Glutamatergic neuron (in vitro differentiated cells): Measurements from ENCODE around the gene ZFR2. TPM values are rescaled to one million over a fixed set of nuclear protein-coding genes. Genes with fewer than 3 reads are reported as not detected.

ENCODE experiments used
- DNase-seq: peaks from one replicate; pipeline ENCODE4 v3.0.0; 2022
- H3K27ac Mint-ChIP-seq: one replicate; pipeline ENCODE4 v1.8.0; 2020; ENCODE audit warnings: mild to moderate bottlenecking, mixed read lengths, inconsistent platforms; ENCODE audit not compliant: unreplicated experiment
- H3K27me3 Mint-ChIP-seq: one replicate; pipeline ENCODE4 v1.8.0; 2020; ENCODE audit warnings: mild to moderate bottlenecking, moderate library complexity, mixed read lengths, inconsistent platforms; ENCODE audit not compliant: unreplicated experiment
- H3K36me3 Mint-ChIP-seq: one replicate; pipeline ENCODE4 v1.8.0; 2020; ENCODE audit warnings: mild to moderate bottlenecking, mixed read lengths, inconsistent platforms; ENCODE audit not compliant: unreplicated experiment
- H3K4me1 Mint-ChIP-seq: one replicate; pipeline ENCODE4 v1.8.0; 2020; ENCODE audit warnings: mild to moderate bottlenecking, low read depth, mixed read lengths, inconsistent platforms; ENCODE audit not compliant: unreplicated experiment
- H3K4me3 Mint-ChIP-seq: one replicate; pipeline ENCODE4 v1.8.0; 2020; ENCODE audit warnings: mild to moderate bottlenecking, mixed read lengths, inconsistent platforms; ENCODE audit not compliant: unreplicated experiment
- H3K9me3 Mint-ChIP-seq: one replicate; pipeline ENCODE4 v1.8.0; 2020; ENCODE audit warnings: mild to moderate bottlenecking, moderate library complexity, mixed read lengths, inconsistent platforms; ENCODE audit not compliant: unreplicated experiment
- total RNA-seq: library from RNA; stranded (reverse); fragmentation: NEBNext Ultra II Directional; extraction: Animal tissue kit (Norgen Biotek cat#: 25700); gene quantifications from one replicate; pipeline ENCODE4 v1.2.1, GENCODE V29; 2021; ENCODE audit not compliant: unreplicated experiment
- TF ChIP-seq, protein P1 (sequence below): fragments of 200-600 bp; sonication (generic); IDR thresholded peaks from one replicate; pipeline ENCODE4 v1.5.0; 2021; ENCODE audit not compliant: partially characterized antibody, unreplicated experiment

Gene ZFR2
- total RNA-seq, 1 donor from 2014 or later, result 8.9 TPM

DNA sequence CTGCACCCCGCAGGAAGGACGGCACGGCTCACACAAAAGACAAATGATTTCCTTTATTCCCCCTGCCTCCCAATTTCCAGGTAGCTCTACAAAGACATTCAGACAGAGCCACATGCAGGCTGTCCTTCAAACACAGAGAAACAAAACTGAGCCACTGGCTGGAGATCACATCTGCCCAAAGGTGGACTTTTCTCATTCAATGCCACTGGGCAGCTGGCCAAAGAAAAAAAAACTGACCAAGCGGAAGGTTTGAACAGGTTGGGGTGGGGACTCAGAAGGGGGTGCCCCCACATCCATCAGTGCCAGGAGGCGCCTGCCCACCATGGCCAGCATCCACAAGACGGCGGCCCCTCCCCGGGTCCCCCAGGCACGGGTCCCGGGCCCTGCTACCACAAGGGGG is 64.9 kb downstream of the ZFR2 start:
- Mint-ChIP-seq H3K27me3 (peaks cover 6% of the 10 kb centered on the region), H3K27ac (no peak overlapping the region), H3K9me3 (peaks cover 8% of the 10 kb centered on the region), H3K4me3 (no peak overlapping the region), H3K36me3 (peaks cover 4% of the 10 kb centered on the region), H3K4me1 (peaks cover 2% of the 10 kb centered on the region)
- TF ChIP-seq, protein P1, sequence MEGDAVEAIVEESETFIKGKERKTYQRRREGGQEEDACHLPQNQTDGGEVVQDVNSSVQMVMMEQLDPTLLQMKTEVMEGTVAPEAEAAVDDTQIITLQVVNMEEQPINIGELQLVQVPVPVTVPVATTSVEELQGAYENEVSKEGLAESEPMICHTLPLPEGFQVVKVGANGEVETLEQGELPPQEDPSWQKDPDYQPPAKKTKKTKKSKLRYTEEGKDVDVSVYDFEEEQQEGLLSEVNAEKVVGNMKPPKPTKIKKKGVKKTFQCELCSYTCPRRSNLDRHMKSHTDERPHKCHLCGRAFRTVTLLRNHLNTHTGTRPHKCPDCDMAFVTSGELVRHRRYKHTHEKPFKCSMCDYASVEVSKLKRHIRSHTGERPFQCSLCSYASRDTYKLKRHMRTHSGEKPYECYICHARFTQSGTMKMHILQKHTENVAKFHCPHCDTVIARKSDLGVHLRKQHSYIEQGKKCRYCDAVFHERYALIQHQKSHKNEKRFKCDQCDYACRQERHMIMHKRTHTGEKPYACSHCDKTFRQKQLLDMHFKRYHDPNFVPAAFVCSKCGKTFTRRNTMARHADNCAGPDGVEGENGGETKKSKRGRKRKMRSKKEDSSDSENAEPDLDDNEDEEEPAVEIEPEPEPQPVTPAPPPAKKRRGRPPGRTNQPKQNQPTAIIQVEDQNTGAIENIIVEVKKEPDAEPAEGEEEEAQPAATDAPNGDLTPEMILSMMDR, result no peak
- no peak for DNase-seq

DNA sequence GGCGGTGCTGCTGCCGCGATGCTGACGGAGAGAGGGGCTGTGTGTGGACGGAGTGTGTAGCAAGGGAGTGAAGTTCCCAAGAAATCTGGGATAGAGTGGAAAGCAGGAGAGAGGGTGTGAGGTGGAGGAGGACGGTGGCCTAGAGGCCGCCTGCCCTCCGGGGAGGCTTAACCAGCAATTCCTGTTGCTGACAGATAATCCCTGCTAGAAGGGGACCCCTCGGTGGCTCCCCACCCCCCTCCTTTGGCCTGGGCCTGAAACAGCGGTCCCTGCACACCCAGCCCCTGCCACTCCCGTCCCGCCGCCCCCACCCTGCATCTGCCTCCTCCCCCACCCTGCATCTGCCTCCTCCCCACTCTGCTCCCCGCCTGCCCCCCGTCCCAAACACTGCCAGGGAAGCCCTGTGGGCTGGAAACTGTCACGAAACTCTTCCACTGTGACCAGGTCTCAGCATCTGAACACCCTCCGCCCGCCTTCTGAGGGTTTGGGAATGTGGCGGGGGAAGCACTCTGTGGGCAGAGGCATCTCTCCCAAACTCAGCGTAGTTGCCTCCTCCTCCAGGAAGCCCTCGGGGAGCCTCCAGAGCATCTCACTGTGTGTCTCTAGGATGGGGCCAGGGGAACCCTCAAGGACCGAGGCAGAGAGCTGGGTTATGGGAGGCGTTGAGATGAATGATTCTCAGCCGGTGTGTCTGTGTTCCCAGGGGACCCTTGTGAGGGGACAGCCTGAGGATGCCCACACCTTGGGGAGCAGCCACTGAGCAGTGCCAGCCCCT is 65.5 kb downstream of the ZFR2 start:
- no peak overlapping the region for H3K27ac Mint-ChIP-seq
- peaks cover 2% of the 10 kb centered on the region for H3K4me1 Mint-ChIP-seq
- no peak for DNase-seq
- TF ChIP-seq, protein P1, result no peak
- peaks cover 6% of the 10 kb centered on the region for H3K27me3 Mint-ChIP-seq
- H3K36me3 Mint-ChIP-seq, result peaks cover 4% of the 10 kb centered on the region
- no peak overlapping the region for H3K4me3 Mint-ChIP-seq
- H3K9me3 Mint-ChIP-seq, result peaks cover 6% of the 10 kb centered on the region

DNA sequence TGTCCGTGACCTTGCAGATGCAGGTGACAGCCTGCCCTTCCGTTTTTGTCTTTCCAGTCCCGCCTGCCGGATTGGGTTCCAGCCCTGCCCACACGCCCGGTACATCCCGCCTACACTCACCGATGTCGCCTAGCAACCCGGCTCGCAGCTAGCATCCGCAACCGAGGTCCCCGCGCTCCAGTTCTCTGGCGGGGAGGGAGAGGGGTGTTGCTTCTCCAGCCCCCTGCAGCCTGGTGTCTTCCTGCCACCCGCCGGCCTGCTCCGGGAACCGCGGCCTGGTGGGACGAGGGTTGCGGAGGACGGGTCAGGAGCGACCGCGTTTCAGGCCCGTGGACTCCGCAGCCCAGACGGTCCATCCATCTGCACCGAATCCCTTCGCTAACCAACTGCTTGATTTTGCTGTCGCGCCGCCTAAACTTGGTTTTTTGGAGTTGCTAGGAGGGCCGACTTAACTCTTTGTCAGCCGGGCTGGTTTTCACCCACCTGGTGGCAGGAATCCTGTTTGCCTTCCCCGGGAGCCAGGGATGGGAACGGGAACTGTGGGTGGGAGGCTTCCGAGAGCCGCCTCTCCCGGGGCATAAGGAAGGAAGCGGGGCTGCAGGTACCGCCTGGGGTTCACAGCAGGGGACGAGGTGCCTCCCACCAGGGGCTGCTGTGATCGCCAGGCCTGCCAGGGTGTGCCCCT is 67.3 kb downstream of the ZFR2 start:
- TF ChIP-seq, protein P1, result peak; percentile 32
- peak; percentile 70 for DNase-seq
- Mint-ChIP-seq H3K4me1 (peaks cover 2% of the 10 kb centered on the region), H3K9me3 (peaks cover 4% of the 10 kb centered on the region), H3K27me3 (peaks cover 6% of the 10 kb centered on the region), H3K4me3 (peak overlapping the region; percentile 67), H3K27ac (no peak overlapping the region), H3K36me3 (peaks cover 5% of the 10 kb centered on the region)

DNA sequence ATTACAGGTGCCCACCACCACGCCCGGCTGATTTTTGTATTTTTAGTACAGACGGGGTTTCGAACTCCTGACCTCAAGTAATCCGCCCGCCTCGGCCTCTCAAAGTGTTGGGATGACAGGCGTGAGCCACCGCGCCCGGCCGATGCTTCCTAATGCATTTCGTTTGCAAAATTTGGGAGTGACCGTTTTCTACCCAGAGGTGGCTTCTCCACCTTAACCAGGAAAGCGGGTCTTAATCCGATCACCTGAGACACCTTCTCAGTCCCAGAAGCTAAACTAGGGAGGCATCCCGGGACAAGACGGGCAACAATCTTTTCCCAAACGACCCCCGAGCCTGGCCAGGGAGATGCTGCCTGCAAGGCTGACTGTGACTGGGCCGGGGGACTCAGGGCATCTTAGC is 67.8 kb downstream of the ZFR2 start:
- Mint-ChIP-seq H3K27me3 (peaks cover 6% of the 10 kb centered on the region), H3K4me3 (peak overlapping the region; percentile 67), H3K9me3 (peaks cover 6% of the 10 kb centered on the region), H3K27ac (no peak overlapping the region), H3K36me3 (peaks cover 6% of the 10 kb centered on the region), H3K4me1 (peaks cover 2% of the 10 kb centered on the region)
- no peak for DNase-seq
- TF ChIP-seq, protein P1, result no peak

DNA sequence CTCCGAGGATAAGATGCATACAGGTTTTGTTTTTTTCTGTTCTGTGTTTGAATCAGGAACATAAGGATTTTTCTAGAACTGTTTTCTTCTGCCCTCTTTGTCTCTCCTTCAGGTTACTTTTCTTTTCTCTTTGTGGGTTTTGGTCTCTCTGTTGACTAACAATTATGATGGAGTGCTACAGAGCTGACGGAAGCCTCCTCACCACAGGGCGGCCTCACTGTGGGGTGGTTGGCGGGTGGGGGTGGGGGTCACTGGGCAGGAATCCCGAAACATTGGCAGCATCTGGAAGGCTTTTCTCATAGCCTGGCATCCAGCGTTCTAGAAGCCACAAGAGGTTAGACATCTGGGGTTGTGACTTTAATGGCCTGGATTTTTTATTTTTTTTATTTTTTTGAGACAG is 70.7 kb downstream of the ZFR2 start:
- peaks cover 4% of the 10 kb centered on the region for H3K27me3 Mint-ChIP-seq
- TF ChIP-seq, protein P1, result no peak
- no peak overlapping the region for H3K4me3 Mint-ChIP-seq
- peaks cover 2% of the 10 kb centered on the region for H3K4me1 Mint-ChIP-seq
- peaks cover 6% of the 10 kb centered on the region for H3K36me3 Mint-ChIP-seq
- DNase-seq, result no peak
- H3K27ac Mint-ChIP-seq, result no peak overlapping the region
- peaks cover 6% of the 10 kb centered on the region for H3K9me3 Mint-ChIP-seq
